Suprapubic skin (tissue), 3 donors: ENCODE data around the gene EPB41.
"Not testable (repeated sequence)": the region's sequence is repeated elsewhere in the genome, so short reads cannot be mapped to it uniquely, and the experiment has no call there.

Experiments
- CTCF ChIP-seq, 2 donors: fragments of 200-600 bp in 1 of 2; fragments of 450-650 bp in 1 of 2; sonication (generic) in 1 of 2; IDR thresholded peaks; one replicate each; pipeline ENCODE4 v1.5.1; 2016 to 2019; ENCODE audit warnings: antibody characterized with exemption in 2 of 2, mild to moderate bottlenecking in 1 of 2, moderate library complexity in 1 of 2
- POLR2A ChIP-seq, 2 donors: fragments of 450-650 bp; IDR thresholded peaks; one replicate each; pipeline ENCODE4 v1.6.1; 2017; ENCODE audit warnings: antibody characterized with exemption in 2 of 2, mild to moderate bottlenecking in 2 of 2, moderate library complexity in 2 of 2

DNA sequence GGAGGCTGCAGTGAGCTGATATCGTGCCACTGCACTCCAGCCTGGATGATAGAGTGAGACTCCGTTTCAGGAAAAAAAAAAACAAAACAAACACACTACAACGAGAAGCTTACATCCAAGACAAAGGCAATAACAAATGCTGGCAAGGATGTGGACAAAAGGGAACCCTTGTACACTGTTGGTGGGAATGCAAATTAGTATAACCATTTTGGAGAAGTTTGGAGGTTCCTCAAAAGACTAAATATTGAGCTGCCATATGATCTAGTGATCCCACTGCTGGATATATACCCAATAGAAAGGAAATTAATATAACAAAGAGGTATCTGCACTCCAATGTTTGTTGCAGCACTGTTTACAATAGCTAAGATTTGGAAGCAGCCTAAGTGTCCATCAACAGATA lies 29.2 kb downstream of the EPB41 start:
- not testable (repeated sequence) for TF ChIP-seq CTCF, POLR2A (IDR thresholded peaks at IDR 0.05)
